ENCODE measurements around the gene FLRT3. TPM values are rescaled to one million over a fixed set of nuclear protein-coding genes. Genes with fewer than 3 reads are reported as not detected.

FLRT3 gene
- total and polyA plus RNA-seq, 10 donors = 0.02 to 0.34 (median 0.10) TPM; not detected in 1

GRCh38 chr20:14374196-14374595 lies 36.8 kb upstream of the FLRT3 start:
- Histone ChIP-seq H3K36me3 (no peaks in the 10 kb centered on the region), H3K4me3 (no peak overlapping the region), H3K4me1 (no peaks in the 10 kb centered on the region), H3K27ac (no peak overlapping the region), H3K27me3 (replicated peaks in 1 of 7) (no peaks in the 10 kb centered on the region), H3K9me3 (peaks cover 0 to 3% (median 0%) of the 10 kb centered on the region in 8 donors)
- 35 to 55% (median 47%) methylated on average over 3 of the region's 3 CpGs for WGBS, 5 donors
- TF ChIP-seq POLR2A (IDR thresholded peaks at IDR 0.05) (no peak), CTCF (IDR thresholded peaks at IDR 0.05 in 8 of 11, conservative IDR thresholded peaks at IDR 0.05 in 3 of 11) (no peak), POLR2AphosphoS5 (IDR thresholded peaks at IDR 0.05) (no peak)
- no peak for DNase-seq
- intact Hi-C loops (cut with DNase I; ENCODE audit: low total_unique reads) = no loop called here

GRCh38 chr20:14361509-14362345 lies 24.3 kb upstream of the FLRT3 start:
- Histone ChIP-seq H3K4me1 (no peaks in the 10 kb centered on the region), H3K9me3 (peaks cover 0 to 41% (median 19%) of the 10 kb centered on the region in 8 donors), H3K27me3 (replicated peaks in 1 of 7) (no peaks in the 10 kb centered on the region), H3K4me3 (no peak overlapping the region), H3K27ac (no peak overlapping the region), H3K36me3 (no peaks in the 10 kb centered on the region)
- DNase-seq = no peak
- intact Hi-C loops (cut with DNase I; ENCODE audit: low total_unique reads) = no loop called here
- TF ChIP-seq POLR2A (IDR thresholded peaks at IDR 0.05) (no peak), CTCF (IDR thresholded peaks at IDR 0.05 in 8 of 11, conservative IDR thresholded peaks at IDR 0.05 in 3 of 11) (no peak), POLR2AphosphoS5 (IDR thresholded peaks at IDR 0.05) (no peak)
- 88 to 96% (median 92%) methylated on average over 3 of the region's 3 CpGs for WGBS, 5 donors

DNA sequence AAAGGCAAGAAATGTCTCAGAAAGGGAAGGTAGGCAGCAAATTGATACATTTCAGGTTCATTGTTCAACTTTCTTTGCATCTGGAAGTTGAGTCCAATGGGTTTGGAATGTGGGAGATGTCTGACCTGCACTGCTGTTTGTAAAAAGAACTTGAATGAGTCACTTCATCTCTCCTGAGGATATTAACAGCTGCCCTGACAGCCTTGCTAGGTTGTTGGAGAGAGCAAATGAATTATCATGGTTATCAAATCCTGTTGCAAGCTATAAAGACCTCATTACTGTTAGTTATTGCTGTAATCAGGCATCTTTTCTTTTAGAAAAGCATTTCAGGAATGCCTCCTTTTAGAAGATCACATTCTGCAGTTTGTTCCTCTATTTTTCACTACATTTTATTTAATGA lies 23.0 kb upstream of the FLRT3 start:
- Histone ChIP-seq H3K4me3 (no peak overlapping the region), H3K4me1 (no peaks in the 10 kb centered on the region), H3K27ac (no peak overlapping the region), H3K9me3 (peaks cover 0 to 29% (median 6%) of the 10 kb centered on the region in 8 donors), H3K36me3 (no peaks in the 10 kb centered on the region), H3K27me3 (replicated peaks in 1 of 7) (no peaks in the 10 kb centered on the region)
- TF ChIP-seq CTCF (IDR thresholded peaks at IDR 0.05 in 8 of 11, conservative IDR thresholded peaks at IDR 0.05 in 3 of 11) = no peak
- TF ChIP-seq POLR2A (IDR thresholded peaks at IDR 0.05) = no peak
- no peak for TF ChIP-seq POLR2AphosphoS5 (IDR thresholded peaks at IDR 0.05)
- intact Hi-C loops (cut with DNase I; ENCODE audit: low total_unique reads) = no loop called here
- no peak for DNase-seq

DNA sequence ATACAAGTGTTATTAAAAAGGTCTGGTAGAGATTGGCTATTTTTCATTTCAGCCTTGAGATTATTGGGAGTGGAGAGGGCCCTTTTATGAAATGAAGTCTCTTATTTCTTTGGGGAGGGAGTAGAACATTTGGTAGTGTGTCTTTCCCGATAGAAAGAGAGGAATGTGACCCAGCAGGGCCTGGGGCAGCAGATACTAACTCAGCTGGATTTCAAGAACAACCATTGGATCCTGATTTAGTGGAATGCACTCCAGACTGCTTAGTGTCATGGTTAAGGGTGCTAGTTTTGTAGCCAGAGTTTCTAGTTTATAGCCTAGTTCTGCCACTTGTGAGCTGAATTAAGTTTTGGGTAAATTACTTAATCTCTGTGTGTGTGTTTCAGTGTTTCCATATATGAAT lies 18.4 kb upstream of the FLRT3 start:
- Histone ChIP-seq H3K36me3 (no peaks in the 10 kb centered on the region), H3K4me3 (no peak overlapping the region), H3K27ac (no peak overlapping the region), H3K4me1 (no peaks in the 10 kb centered on the region), H3K27me3 (replicated peaks in 1 of 7) (no peaks in the 10 kb centered on the region), H3K9me3 (no peaks in the 10 kb centered on the region)
- TF ChIP-seq CTCF (IDR thresholded peaks at IDR 0.05 in 8 of 11, conservative IDR thresholded peaks at IDR 0.05 in 3 of 11) (no peak), POLR2A (IDR thresholded peaks at IDR 0.05) (no peak), POLR2AphosphoS5 (IDR thresholded peaks at IDR 0.05) (no peak)
- WGBS, 5 donors = 49 to 80% (median 67%) methylated on average over 1 of the region's 1 CpG
- DNase-seq = no peak
- intact Hi-C loops (cut with DNase I; ENCODE audit: low total_unique reads) = no loop called here

Data from spleen (tissue), 11 donors.